SK-N-MC (cell line): Measurements from ENCODE around the gene CALR3.
A peak's percentile ranks its signal among the peaks of the same experiment; 100 is the strongest.

Source experiments
- DNase-seq: peaks from one replicate; pipeline ENCODE4 v3.0.0-alpha.2; 2011; ENCODE audit warnings: low read depth, low spot score
- H3K27ac ChIP-seq: fragments of 200-600 bp; sonication (generic); 2 replicates; pipeline ENCODE4 v1.5.1; 2016; ENCODE audit warnings: mixed run types
- H3K36me3 ChIP-seq: fragments of 200-600 bp; sonication (generic); 2 replicates; pipeline ENCODE4 v1.6.1; 2017; ENCODE audit warnings: antibody characterized with exemption, low read length, mixed read lengths; ENCODE audit not compliant: insufficient read depth
- H3K4me3 ChIP-seq: fragments of 200-600 bp; sonication (generic); 2 replicates; pipeline ENCODE4 v1.5.1; 2016
- H3K9ac ChIP-seq: fragments of 200-600 bp; sonication (generic); 2 replicates; pipeline ENCODE4 v1.8.0; 2017; ENCODE audit warnings: mixed run types, mixed read lengths; ENCODE audit not compliant: insufficient read length
- H3K9me3 ChIP-seq: fragments of 200-600 bp; sonication (generic); 2 replicates; pipeline ENCODE4 v1.6.1; 2017; ENCODE audit warnings: low read depth, mild to moderate bottlenecking, antibody characterized with exemption, low read length, moderate library complexity, mixed read lengths
- EZH2 ChIP-seq: fragments of 200-600 bp; sonication (generic); IDR thresholded peaks from one replicate; pipeline ENCODE4 v1.6.1; 2017; ENCODE audit warnings: antibody characterized with exemption
- FOXP2 ChIP-seq: optimal IDR thresholded peaks from 2 replicates; pipeline ENCODE3; 2011; ENCODE audit warnings: mild to moderate bottlenecking, moderate library complexity; ENCODE audit not compliant: insufficient read depth; ENCODE audit errors: extremely low read length, control extremely low read depth
- POLR2AphosphoS5 ChIP-seq: IDR thresholded peaks from 2 replicates; pipeline ENCODE4 v1.6.1; 2012; ENCODE audit warnings: mild to moderate bottlenecking, low read depth, low read length, borderline replicate concordance

The CALR3 gene

GRCh38 chr19:16435999-16436650, 59.8 kb downstream of the CALR3 start:
- peaks cover 65% of the 10 kb centered on the region for H3K36me3 ChIP-seq
- TF ChIP-seq EZH2 (no peak), FOXP2 (no peak), POLR2AphosphoS5 (no peak)
- H3K4me3 ChIP-seq: peak overlapping the region; percentile 36; the same call in 1 of the 2 replicates
- H3K9me3 ChIP-seq: no peaks in the 10 kb centered on the region
- H3K27ac ChIP-seq: peak overlapping the region; percentile 82
- no peak for DNase-seq
- no peak overlapping the region for H3K9ac ChIP-seq

- no peak for DNase-seq
- Histone ChIP-seq H3K4me3 (peak overlapping the region; percentile 36; the same call in 1 of the 2 replicates), H3K9ac (peak overlapping the region; percentile 45), H3K36me3 (peaks cover 60% of the 10 kb centered on the region), H3K9me3 (no peaks in the 10 kb centered on the region), H3K27ac (peak overlapping the region; percentile 82)
- no peak for TF ChIP-seq EZH2
- TF ChIP-seq FOXP2: no peak
Measured at GRCh38 chr19:16435238-16435917, 60.6 kb downstream of the CALR3 start.

- TF ChIP-seq FOXP2: no peak
- TF ChIP-seq POLR2AphosphoS5: no peak
- TF ChIP-seq EZH2: no peak
- H3K9me3 ChIP-seq: no peaks in the 10 kb centered on the region
- H3K9ac ChIP-seq: no peak overlapping the region
- H3K4me3 ChIP-seq: no peak overlapping the region
- H3K36me3 ChIP-seq: peaks cover 56% of the 10 kb centered on the region
- no peak overlapping the region for H3K27ac ChIP-seq
- DNase-seq: no peak
Measured at GRCh38 chr19:16433986-16434385, 62.0 kb downstream of the CALR3 start.

DNA sequence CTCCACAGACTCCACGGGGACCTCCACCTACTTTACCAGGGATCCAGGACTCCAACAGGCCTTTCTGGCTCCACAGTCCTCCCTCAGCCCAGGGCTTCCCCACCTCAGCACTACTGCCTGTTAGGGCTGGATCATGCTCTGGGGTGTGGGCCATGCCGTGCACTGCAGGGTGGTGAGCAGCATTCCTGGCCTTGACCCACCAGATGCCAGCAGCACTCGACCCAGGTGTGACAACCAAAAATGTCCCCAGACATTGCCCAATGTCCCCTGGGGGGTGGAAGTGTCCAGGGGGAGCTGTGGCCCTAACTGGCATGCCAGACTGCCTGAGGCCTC, 66.2 kb downstream of the CALR3 start:
- H3K4me3 ChIP-seq: no peak overlapping the region
- TF ChIP-seq POLR2AphosphoS5: no peak
- TF ChIP-seq EZH2: no peak
- TF ChIP-seq FOXP2: no peak
- no peak for DNase-seq
- no peak overlapping the region for H3K9ac ChIP-seq
- H3K36me3 ChIP-seq: peaks cover 46% of the 10 kb centered on the region
- H3K9me3 ChIP-seq: no peaks in the 10 kb centered on the region
- no peak overlapping the region for H3K27ac ChIP-seq

DNA sequence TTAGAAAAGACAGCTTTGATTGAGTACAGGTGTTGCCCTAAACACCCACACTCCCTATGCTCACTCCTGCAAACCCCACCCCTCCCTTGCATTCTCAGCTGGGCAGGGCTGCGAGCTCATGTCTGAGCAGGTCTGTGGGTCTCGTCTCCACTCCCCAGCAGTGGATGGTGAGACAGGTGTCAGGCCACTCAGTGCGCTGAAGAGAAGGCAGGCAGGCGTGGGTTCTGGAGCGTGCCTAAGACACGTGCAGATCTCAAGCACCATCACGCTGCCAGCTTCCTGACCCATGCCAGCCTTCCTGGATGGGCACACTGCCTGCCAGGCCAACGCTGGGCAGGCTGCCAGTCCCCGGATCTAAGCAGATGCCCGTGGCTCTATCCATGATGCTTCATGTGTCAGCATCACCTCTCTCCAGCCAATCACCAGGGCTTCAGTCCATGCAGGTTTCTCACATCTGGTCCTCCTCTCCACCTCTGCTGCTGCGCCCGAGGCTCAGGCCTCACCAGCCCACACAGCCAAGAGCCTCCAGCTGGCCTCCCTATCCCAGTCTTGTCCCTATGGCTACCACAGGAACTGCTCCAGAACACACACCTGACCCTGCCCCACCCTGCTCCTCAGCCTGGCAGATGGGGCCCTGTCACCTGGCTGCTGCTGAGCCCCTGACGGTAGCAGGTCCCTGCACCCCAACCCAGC, 66.8 kb downstream of the CALR3 start:
- Histone ChIP-seq H3K4me3 (no peak overlapping the region), H3K9me3 (no peaks in the 10 kb centered on the region), H3K27ac (no peak overlapping the region), H3K9ac (no peak overlapping the region), H3K36me3 (peaks cover 40% of the 10 kb centered on the region)
- no peak for DNase-seq
- TF ChIP-seq EZH2: no peak
- TF ChIP-seq FOXP2: no peak
- TF ChIP-seq POLR2AphosphoS5: no peak
